Activated CD4-positive, CD25-positive, alpha-beta regulatory T cell treated with anti-CD3 and anti-CD28 coated beads, Interleukin-2, amount 50 U/mL, for 24 hours (primary cell): ENCODE data around the gene RMDN3.

ENCODE experiments used
- ATAC-seq, 2 donors: fragments of 150-1000 bp; cut with Tn5 transposase; one replicate each; pipeline ENCODE4 v1.10.0; 2021; ENCODE audit warnings: mild to moderate bottlenecking in 1 of 2, moderate library complexity in 1 of 2

The RMDN3 gene

GRCh38 chr15:40747685-40748631, 7.1 kb downstream of the RMDN3 start:
- no peak for ATAC-seq

- no peak for ATAC-seq
Observed at GRCh38 chr15:40746916-40747418, 8.1 kb downstream of the RMDN3 start.

- ATAC-seq: no peak
Observed at GRCh38 chr15:40744815-40745152, 10.3 kb downstream of the RMDN3 start.

- peak; percentile 94 to 95 for ATAC-seq
Observed at GRCh38 chr15:40743921-40744814, 10.9 kb downstream of the RMDN3 start.

GRCh38 chr15:40743485-40743901, 11.6 kb downstream of the RMDN3 start:
- peak in 1 of 2 donors; percentile 27 for ATAC-seq

- ATAC-seq: no peak
Observed at GRCh38 chr15:40739854-40740253, 15.2 kb downstream of the RMDN3 start.

- ATAC-seq: no peak
Observed at GRCh38 chr15:40739047-40739446, 16.0 kb downstream of the RMDN3 start.

- no peak for ATAC-seq
Observed at GRCh38 chr15:40737048-40737447, 18.0 kb downstream of the RMDN3 start.

GRCh38 chr15:40736575-40736974, 18.5 kb downstream of the RMDN3 start:
- ATAC-seq: no peak

- no peak for ATAC-seq
Observed at GRCh38 chr15:40731034-40731433, 24.0 kb downstream of the RMDN3 start.

- no peak for ATAC-seq
Observed at GRCh38 chr15:40723919-40724318, 31.1 kb downstream of the RMDN3 start.

- peak in 1 of 2 donors; percentile 45 for ATAC-seq
Observed at GRCh38 chr15:40722934-40723333, 32.1 kb downstream of the RMDN3 start.

- ATAC-seq: no peak
Observed at GRCh38 chr15:40722354-40722753, 32.7 kb downstream of the RMDN3 start.

GRCh38 chr15:40721701-40722100, 33.4 kb downstream of the RMDN3 start:
- no peak for ATAC-seq

GRCh38 chr15:40716165-40716564, 38.9 kb downstream of the RMDN3 start:
- ATAC-seq: no peak

- no peak for ATAC-seq
Observed at GRCh38 chr15:40714144-40714543, 40.9 kb downstream of the RMDN3 start.

- ATAC-seq: no peak
Observed at GRCh38 chr15:40706121-40706520, 48.9 kb downstream of the RMDN3 start.

- ATAC-seq: no peak
Observed at GRCh38 chr15:40702077-40702476, 53.0 kb downstream of the RMDN3 start.

- ATAC-seq: no peak
Observed at GRCh38 chr15:40697916-40698315, 57.1 kb downstream of the RMDN3 start.

GRCh38 chr15:40696228-40696627, 58.8 kb downstream of the RMDN3 start:
- ATAC-seq: no peak

GRCh38 chr15:40695469-40695890, 59.6 kb downstream of the RMDN3 start:
- ATAC-seq: peak in 1 of 2 donors; percentile 2

- peak; percentile 95 to 96 for ATAC-seq
Observed at GRCh38 chr15:40694688-40695468, 60.2 kb downstream of the RMDN3 start, which contains the start of gene RAD51. RAD51 (plus strand) TSS chr15:40695174; CDS start chr15:40698759, 3,585 bp downstream.
